Fibroblast of skin of back (primary cell): ENCODE measurements around the gene RIMKLB.
"Not testable (repeated sequence)": the region's sequence is repeated elsewhere in the genome, so short reads cannot be mapped to it uniquely, and the experiment has no call there.

Experiments used
- DNase-seq: peaks from one replicate; pipeline ENCODE4 v3.0.0-alpha.2; 2013

RIMKLB gene

DNA sequence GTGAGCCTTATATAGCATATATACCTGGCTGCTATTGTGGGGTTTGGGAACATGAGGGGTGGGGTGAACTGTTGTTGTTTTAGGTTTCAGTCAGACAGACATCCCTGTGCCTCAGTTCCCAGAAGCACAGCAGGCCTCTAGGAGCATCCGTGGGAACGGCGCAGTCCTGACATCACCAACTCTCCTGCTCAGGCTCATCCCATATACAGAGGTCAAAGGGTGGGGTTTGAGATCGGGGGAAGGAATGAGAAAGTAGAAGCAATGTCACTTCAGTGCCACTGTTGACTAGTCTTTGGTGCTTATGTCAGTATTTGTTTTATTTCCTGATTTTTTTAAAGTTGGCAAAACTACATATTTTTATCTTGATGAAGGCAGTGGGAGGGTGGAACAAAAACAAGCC is 81.5 kb downstream of the RIMKLB start:
- no peak for DNase-seq

DNA sequence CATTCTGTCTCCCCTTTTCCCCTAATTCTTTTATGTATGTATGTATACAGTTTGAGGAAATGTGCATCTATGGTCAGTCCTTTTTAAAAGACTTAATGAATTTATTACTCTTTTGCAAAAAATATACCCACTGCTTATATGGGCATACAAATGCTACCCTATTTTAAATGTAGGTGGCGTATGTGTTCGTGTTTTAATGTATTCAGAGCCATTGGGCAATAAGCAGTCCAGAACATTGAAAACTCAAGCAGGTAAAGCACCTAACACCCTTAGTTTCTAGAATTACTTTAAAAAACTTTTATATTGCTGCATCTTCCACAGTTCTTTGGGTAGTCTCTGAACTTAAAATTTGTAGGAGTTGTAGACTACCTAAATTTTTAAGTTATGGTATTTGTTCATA is 82.1 kb downstream of the RIMKLB start:
- no peak for DNase-seq

DNA sequence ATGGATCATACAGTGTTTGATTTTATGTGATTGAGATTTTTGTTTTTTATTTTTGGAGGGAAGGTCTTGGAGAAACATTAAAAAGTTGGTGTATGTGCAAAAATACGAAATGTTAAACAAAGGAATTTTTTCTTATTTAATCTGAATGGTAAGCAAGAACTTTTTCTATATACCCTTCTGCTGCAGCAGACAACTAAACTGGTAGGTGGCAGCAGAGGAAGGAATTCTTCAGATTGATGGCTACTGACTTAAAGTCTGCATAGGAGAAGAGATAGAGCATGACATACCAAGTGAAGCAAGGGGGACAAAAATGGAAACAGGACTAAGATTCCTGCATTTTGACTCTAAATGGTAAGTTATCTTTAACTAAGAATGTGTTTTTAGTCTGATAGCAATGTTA is 82.6 kb downstream of the RIMKLB start:
- peak; percentile 26 for DNase-seq

DNA sequence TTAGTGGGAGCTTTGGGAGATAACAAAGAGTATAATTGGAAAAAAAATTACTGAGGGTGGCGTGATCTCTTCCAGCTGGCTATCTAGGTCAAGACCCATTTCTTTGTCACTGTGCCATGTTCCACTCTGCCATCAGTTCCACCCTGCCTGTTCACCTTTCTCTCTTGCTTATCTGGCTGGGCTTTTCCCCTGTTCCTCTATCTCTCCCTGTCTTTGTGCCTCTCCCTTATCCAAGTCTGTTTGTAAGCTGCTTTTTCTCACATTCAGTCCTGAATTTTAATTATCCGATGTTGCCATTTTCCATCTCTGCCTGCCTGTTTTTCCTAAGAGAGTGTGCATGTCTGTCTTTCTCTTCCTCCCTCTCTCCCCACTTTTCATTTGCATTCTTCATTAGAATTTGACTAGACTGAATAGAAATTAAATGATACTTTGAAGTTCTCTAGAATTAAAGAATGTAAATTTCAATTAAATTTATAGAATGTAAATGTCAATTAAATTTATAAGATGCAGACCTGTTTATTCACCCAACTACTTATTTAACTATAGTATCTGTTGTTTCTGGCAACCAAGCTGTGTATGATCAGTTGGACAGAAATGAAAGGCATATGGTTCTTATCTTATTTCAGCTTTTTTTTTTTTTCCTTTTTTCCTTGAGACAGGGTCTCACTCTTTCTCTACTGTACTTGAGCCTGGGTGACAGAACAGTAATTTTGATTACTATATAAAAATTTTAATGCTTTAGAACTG is 83.8 kb downstream of the RIMKLB start:
- DNase-seq, result no peak

DNA sequence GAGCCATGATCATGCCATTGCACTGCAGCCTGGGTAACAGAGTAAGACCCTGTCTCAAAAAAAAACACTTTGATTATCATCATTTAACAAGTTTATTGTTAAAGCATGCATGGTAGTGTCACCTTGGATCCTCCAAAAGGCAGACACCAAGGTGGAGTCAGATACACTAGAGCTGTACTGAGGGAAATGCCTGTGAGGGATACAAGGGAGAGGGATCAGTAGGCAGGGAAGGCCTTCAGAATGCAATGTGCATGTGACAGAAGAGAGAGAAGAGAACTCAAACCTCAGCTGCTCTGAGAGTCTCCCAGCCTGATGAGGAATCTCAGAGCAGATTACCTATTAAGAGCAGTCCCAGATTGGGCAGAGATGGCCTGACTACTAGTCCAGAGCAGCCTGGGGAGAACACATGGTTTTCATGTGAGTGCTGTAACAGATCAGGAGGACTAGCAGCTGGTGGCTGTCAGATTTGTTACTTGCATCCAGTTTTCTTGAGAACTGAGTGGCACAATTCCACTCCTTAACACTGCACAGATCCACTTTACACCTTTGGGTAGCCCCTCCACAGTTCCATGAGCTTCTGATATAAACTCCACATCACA is 86.6 kb downstream of the RIMKLB start:
- DNase-seq, result no peak

DNA sequence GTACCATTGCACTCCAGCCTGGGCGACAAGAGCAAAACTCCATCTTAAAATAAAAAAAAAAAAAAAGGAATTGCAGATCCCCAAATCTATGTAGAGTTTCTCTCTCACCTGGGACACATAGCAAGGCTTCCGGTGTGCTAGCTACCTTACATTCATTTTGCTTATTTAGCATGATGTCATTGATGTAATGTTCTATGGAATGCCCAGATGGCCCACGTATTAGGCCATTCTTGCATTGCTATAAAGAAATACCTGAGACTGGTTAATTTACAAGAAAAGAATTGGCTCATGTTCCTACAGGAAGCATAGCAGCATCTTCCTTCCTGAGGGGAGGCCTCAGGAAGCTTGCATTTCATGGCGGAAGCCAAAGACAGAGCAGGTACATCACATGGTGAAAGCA is 87.7 kb downstream of the RIMKLB start:
- DNase-seq, result no peak

DNA sequence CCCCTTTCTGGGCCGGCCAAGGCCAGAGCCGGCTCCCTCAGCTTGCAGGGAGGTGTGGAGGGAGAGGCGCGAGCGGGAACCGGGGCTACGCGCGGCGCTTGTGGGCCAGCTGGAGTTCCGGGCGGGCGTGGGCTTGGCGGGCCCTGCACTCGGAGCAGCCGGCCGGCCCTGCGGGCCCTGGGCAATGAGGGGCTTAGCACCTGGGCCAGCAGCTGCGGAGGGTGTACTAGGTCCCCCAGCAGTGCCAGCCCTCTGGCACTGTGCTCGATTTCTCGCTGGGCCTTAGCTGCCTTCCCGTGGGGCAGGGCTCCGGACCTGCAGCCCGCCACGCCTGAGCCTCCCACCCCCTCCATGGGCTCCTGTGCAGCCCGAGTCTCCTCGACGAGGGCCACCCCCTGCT is 89.4 kb downstream of the RIMKLB start:
- DNase-seq, result not testable (repeated sequence)

DNA sequence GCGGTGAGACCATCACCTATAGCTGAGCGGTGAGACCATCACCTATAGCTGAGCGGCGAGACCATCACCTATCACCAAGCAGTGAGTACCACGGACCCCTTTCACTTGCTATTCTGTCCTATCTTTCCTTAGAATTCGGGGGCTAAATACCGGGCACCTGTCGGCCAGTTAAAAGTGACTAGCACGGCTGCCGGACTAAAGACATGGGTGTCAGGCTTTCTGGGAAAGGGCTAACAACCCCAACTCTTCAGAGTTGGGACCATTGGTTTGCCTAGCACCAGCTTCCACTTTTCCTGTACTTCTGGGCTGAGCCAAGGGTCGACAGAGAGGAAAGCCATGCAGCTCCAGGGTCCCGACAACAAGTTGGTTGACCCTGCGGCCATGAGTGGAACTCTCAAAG is 90.9 kb downstream of the RIMKLB start:
- DNase-seq, result not testable (repeated sequence)

DNA sequence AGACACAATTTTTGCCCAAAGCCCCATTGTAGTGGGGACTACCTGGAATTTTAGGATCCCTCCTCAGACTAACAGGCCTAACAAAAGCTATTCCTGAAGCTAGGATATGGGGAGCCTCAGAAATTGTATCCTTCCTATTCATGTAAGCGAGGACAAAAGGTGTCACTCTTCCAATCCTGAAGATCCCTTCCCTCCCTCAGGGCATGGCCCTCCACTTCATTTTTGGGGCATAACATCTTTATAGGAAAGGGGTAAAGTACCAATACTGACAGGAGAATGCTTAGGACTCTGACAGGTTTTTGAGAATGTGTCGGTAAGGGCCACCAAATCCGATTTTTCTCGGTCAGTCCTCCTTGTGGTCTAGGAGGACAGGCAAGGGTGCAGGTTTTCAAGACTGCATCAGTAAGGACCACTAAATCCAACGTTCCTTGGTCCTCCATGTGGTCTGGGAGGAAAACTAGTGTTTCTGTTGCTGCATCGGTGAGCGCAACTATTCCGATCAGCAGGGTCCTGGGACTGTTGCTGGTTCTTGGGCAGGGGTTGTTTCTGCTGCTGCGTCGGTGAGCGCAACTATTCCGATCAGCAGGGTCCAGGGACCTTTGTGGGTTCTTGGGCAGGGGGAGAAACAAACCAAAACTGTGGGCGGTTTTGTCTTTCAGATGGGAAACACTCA is 91.7 kb downstream of the RIMKLB start:
- not testable (repeated sequence) for DNase-seq

DNA sequence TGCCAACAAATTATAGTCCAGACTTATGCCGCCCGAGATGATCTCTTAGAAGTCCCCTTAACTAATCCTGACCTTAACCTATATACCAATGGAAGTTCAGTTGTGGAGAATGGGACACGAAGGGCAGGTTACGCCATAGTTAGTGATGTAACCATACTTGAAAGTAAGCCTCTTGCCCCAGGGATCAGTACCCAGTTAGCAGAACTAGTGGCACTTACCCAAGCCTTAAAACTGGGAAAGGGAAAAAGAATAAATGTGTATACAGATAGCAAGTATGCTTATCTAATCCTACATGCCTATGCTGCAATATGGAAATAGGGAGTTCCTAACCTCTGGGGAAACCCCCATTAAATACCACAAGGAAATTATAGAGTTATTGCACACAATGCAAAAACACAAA is 95.4 kb downstream of the RIMKLB start:
- DNase-seq, result not testable (repeated sequence)

DNA sequence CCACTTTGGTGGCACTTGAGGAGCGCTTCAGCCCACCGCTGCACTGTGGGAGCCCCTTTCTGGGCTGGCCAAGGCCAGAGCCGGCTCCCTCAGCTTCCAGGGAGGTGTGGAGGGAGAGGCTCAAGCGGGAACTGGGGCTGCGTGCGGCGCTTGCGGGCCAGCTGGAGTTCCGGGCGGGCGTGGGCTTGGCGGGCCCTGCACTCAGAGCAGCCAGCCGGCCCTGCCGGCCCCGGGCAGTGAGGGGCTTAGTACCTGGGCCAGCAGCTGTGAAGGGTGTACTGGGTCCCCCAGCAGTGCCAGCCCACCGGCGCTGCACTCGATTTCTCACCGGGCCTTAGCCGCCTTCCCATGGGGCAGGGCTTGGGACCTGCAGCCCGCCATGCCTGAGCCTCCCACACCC is 96.8 kb downstream of the RIMKLB start:
- not testable (repeated sequence) for DNase-seq

DNA sequence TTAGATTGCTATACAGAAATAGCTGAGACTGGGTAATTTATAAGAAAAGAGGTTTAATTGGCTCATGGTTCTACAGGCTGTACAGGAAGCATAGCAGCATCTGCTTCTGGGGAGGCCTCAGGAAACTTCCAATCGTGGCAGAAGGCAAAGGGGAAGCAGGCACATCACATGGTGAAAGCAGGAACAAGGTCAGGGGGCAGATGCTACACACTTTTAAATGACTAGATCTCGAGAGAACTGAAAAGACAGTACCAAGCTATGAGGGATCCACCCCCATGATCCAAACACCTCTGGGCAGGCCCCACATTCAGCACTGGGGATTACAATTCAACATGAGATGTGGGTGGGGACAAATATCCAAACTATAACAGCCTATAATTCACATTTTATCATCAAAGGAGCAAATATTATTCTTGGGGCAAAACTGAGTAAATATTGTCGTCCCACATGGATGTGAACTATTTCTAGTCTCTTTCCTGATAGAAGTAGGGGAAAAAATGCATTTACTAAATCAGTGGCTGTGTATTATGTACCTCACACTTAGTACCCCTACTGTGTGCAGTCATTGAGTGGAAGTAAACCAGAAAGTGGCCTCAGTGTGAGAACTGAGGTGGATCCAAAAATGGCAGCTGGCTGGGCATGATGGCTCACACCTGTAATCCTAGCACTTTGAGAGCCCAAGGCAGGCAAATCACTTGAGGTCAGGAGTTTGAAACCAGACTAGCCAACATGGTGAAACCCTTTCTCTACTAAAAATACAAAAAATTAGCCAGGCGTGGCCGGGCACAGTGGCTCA is 99.2 kb downstream of the RIMKLB start:
- DNase-seq, result no peak

DNA sequence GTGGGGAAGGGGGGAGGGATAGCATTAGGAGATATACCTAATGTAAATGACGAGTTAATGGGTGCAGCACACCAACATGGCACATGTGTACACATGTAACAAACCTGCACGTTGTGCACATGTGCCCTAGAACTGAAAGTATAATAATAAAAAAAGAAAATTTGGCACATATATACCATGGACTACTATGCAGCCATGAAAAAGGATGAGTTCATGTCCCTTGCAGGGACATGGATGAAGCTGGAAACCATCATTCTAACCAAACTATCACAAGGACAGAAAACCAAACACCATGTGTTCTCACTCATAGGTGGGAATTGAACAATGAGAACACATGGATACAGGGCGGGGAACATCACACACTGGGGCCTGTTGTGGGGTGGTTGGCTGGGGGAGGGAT is 103.4 kb downstream of the RIMKLB start:
- not testable (repeated sequence) for DNase-seq

DNA sequence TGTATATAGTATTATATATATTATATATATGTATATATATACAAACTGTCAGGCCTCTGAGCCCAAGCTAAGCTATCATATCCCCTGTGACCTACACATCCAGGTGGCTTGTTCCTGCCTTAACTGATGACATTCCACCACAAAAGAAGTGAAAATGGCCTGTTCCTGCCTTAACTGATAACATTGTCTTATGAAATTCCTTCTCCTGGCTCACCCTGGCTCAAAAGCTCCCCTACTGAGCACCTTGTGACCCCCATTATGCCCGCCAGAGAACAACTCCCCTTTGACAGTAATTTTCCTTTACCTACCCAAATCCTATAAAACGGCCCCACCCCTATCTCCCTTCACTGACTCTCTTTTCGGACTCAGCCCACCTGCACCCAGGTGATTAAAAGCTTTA is 107.0 kb downstream of the RIMKLB start:
- not testable (repeated sequence) for DNase-seq

DNA sequence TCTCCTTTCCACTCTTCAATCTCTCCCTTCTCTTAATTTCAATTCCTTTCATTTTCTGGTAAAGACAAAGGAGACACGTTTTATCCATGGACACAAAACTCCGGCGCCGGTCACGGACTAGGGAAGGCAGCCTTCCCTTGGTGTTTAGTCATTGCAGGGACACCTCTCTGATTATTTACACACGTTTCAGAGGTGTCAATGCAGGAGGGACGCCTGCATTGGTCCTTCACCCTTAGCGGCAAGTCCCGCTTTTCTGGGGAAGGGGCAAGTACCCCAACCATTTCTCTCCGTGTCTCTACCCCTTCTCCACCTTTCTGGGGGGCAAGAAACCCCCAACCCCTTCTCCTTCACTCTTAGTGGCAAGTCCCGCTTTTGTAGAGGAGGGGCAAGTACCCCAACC is 107.7 kb downstream of the RIMKLB start:
- not testable (repeated sequence) for DNase-seq

DNA sequence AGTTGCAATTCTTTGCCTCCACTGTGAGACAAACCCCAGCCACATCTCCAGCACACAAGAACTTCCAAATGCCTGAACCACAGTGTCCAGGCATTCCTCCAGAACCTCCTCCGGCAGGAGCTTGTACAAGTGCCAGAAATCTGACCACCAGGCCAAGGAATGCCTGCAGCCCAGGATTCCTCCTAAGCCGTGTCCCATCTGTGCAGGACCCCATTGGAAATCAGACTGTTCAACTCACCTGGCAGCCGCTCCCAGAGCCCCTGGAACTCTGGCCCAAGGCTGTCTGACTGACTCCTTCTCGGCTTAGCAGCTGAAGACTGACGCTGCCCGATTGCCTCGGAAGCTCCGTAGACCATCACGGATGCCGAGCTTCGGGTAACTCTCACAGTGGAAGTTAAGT is 109.3 kb downstream of the RIMKLB start:
- DNase-seq, result not testable (repeated sequence)

DNA sequence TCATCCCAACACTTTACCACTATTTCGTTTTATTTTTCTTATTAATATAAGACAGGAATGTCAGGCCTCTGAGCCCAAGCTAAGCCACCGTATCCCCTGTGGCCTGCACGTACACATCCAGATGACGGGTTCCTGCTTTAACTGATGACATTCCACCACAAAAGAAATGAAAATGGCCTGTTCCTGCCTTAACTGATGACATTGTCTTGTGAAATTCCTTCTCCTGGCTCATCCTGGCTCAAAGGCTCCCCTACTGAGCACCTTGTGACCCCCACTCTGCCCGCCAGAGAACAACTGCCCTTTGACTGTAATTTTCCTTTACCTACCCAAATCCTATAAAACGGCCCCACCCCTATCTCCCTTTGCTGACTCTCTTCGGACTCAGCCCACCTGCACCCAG is 112.3 kb downstream of the RIMKLB start:
- DNase-seq, result not testable (repeated sequence)

DNA sequence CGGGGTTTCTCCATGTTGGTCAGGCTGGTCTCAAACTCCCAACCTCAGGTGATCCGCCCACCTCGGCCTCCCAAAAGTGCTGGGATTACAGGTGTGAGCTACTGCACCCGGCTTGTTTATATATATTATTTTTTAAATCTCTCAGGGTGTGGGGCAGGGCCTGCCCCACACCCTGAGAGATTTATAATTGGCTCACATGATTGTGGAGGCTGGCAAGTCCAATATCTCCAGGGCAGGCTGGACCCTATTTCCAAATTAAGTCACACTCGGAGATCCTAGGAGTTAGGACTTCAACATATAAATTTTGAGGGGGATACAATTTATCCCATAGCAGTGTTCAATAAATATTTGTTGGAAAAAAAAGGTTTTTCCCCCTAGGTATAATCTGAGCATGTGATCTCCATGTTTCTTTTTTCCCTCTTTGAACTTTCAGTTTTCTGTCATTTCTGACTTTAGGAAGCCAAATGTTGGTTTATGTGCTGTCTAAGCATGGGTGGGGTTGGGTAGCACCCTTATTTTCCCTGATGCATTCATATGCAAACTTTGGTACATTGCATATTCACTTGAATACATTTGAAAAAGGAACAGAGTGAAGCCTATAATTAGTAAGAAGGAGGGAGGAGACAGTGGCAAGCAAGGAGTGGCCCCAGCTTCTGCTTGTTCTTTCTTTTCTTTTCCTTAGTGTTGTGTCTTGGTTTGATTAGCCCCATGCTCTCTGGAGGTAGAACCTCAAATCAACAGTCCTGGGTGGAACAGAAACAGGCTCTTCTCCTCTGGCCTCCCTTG is 116.0 kb downstream of the RIMKLB start:
- no peak for DNase-seq

DNA sequence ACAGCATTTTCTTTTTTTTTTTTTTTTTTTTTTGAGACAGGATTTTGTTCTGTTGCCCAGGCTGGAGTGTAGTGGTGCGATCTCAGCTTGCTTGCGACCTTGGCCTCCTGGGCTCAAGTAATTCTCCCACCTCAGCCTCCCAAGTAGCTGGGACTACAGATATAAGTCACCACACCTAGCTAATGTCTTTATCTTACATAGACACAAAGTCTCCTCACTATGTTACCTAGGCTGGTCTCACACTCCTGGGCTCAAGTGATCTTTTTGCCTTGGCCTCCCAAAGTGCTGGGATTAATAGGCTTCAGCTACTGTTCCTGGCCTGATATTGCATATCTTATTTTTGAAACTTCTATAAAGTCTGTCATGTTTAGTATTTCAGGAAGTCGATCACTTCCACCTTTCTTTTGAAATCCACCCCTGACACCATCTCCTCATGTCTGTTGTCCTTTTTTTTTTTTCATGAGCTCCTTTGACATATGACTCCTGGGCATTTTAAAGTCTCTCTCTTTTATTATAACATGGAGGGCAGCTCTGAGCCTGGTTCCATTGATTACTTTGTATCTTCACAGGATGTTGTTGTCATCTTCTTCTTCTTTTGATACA is 118.8 kb downstream of the RIMKLB start:
- DNase-seq, result no peak

DNA sequence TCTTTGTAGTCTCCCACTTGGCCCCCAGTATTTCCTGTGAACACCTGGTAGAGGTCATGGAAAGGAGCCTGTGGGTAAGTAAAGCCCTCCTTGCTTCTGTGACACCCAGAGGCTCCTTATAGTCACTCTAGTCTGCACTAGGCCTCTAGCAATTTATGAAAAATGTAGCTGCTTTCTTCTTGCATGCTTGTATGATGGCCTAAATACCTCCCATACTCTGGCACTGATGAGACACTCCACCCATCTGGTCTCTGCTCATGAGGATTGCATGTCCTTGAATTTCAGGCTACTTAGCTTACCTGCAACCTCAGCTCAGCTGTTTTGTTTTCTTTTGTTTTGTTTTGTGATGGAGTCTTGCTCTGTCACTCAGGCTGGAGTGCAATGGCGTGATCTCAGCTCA is 120.1 kb downstream of the RIMKLB start:
- peak; percentile 22 for DNase-seq

DNA sequence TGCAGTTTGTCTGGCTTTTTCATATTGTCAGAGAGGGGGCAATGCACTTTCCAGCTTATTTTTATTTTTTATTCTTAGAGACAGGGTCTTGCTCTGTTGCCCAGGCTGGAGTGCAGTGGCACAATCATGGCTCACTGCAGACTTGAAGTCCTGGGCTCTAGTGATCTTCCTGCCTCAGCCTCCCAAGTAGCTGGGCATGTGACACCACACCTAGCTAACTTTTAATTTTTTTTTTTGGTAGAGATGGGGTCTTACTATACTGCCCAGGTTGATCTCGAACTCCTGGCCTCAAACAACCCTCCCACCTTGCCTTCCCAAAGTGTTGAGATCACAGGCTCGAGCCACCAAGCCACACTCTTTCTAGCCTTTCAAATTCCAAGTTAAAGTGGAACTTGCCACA is 120.7 kb downstream of the RIMKLB start:
- no peak for DNase-seq

DNA sequence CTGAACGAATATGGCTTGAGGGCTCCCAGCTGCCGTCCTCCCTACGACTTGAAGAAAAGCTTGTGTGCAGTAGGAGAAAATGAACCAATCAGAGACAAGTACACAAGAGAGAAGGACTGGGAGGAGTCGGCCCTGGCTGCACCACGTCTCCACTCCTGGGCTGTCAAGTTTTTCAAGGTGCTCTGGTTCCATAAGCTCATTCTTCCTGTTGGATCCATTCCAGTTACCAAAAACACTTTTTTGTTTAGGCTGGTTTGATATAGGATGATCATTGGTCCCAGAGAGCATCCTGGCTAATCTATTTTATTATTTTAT is 121.8 kb downstream of the RIMKLB start:
- DNase-seq, result no peak
